GM18907 (cell line): ENCODE data around the gene LAMC3.

Experiments
- ATAC-seq: cut with Tn5 transposase; IDR thresholded peaks from one replicate; pipeline ENCODE4 v1.9.1; 2021; ENCODE audit warnings: mild to moderate bottlenecking, moderate library complexity; ENCODE audit not compliant: unreplicated experiment

LAMC3 gene

GRCh38 chr9:131008909-131009618 lies at the start of gene LAMC3:
TSS of gene LAMC3 (plus strand) at chr9:131009174. CDS start at chr9:131009215, 41 bp downstream.
- ATAC-seq, result no peak

- no peak for ATAC-seq
Observed at GRCh38 chr9:130959809-130960334, 49.1 kb upstream of the LAMC3 start.

- ATAC-seq, result no peak
Observed at GRCh38 chr9:130960522-130961378, 48.2 kb upstream of the LAMC3 start.

GRCh38 chr9:130961511-130962300 lies 47.3 kb upstream of the LAMC3 start:
- no peak for ATAC-seq

- no peak for ATAC-seq
Observed at GRCh38 chr9:130962418-130963316, 46.3 kb upstream of the LAMC3 start.

- ATAC-seq, result no peak
Observed at GRCh38 chr9:130963337-130963908, 45.6 kb upstream of the LAMC3 start.

- no peak for ATAC-seq
Observed at GRCh38 chr9:130963916-130964315, 45.1 kb upstream of the LAMC3 start.

- ATAC-seq, result no peak
Observed at GRCh38 chr9:130965680-130966079, 43.3 kb upstream of the LAMC3 start.

- no peak for ATAC-seq
Observed at GRCh38 chr9:130970052-130970451, 38.9 kb upstream of the LAMC3 start.

- no peak for ATAC-seq
Observed at GRCh38 chr9:130970855-130971254, 38.1 kb upstream of the LAMC3 start.

GRCh38 chr9:130971294-130971849 lies 37.6 kb upstream of the LAMC3 start:
- no peak for ATAC-seq

GRCh38 chr9:130972277-130972956 lies 36.6 kb upstream of the LAMC3 start:
- ATAC-seq, result no peak

- no peak for ATAC-seq
Observed at GRCh38 chr9:130972957-130973685, 35.9 kb upstream of the LAMC3 start.

- no peak for ATAC-seq
Observed at GRCh38 chr9:130973686-130974281, 35.2 kb upstream of the LAMC3 start.

- no peak for ATAC-seq
Observed at GRCh38 chr9:130974697-130975096, 34.3 kb upstream of the LAMC3 start.

- ATAC-seq, result no peak
Observed at GRCh38 chr9:130975156-130975555, 33.8 kb upstream of the LAMC3 start.

GRCh38 chr9:130975932-130976841 lies 32.8 kb upstream of the LAMC3 start:
- ATAC-seq, result no peak
